Measurements from ENCODE around the gene SLC16A13.

GRCh38 chr17:7074931-7075330, 39.1 kb downstream of the SLC16A13 start:
- TF ChIP-seq CTCF (IDR thresholded peaks at IDR 0.05; ENCODE audit: low read depth, low read length), result no peak
- TF ChIP-seq EZH2phosphoT487 (IDR thresholded peaks at IDR 0.05; ENCODE audit: low read depth), result no peak

All from OCI-LY3 (cell line).